ENCODE data around the gene SLC35G2. TPM values are rescaled to one million over a fixed set of nuclear protein-coding genes. Genes with fewer than 3 reads are reported as not detected.

The SLC35G2 gene
- total and polyA plus RNA-seq, 2 donors (not counting 3 experiments of a cell fraction or from before 2014, with no cell fraction given), result 19.4 to 23.9 TPM

GRCh38 chr3:136836511-136837156 lies 17.7 kb downstream of the SLC35G2 start:
- Histone ChIP-seq H3K4me2 (ENCODE audit: insufficient read depth, low read length) (no peak overlapping the region), H3K9ac (replicated peaks; ENCODE audit: extremely low read depth, insufficient read depth, low read length) (no peak overlapping the region), H3K27ac (ENCODE audit: insufficient read depth, low read depth, low read length) (peak overlapping the region; percentile 7), H3K79me2 (ENCODE audit: control insufficient read depth, insufficient read depth, low read length) (peaks cover 59% of the 10 kb centered on the region), H3K4me1 (ENCODE audit: control insufficient read depth, extremely low read depth, insufficient read depth, low read length) (peaks cover 54% of the 10 kb centered on the region), H4K20me1 (replicated peaks; ENCODE audit: control insufficient read depth, extremely low read depth, insufficient read depth, low read length) (peaks cover 2% of the 10 kb centered on the region), H3K4me3 (replicated peaks in 1 of 3; ENCODE audit: insufficient read depth in 1 of 3, low read depth in 1 of 3, low read length in 3 of 3) (no peak overlapping the region), H3K27me3 (ENCODE audit: control insufficient read depth in 2 of 2, insufficient read depth in 2 of 2, low read length in 2 of 2) (no peaks in the 10 kb centered on the region), H3K9me1 (replicated peaks; ENCODE audit: control insufficient read depth, extremely low read depth, insufficient read depth, low read length) (no peaks in the 10 kb centered on the region), H3K36me3 (ENCODE audit: control insufficient read depth in 2 of 2, extremely low read depth in 1 of 2, insufficient read depth in 2 of 2, low read length in 2 of 2) (no peaks in the 10 kb centered on the region), H3K9me3 (replicated peaks; ENCODE audit: control insufficient read depth, insufficient read depth, low read length) (no peaks in the 10 kb centered on the region), H2AFZ (ENCODE audit: low read depth, low read length) (no peak overlapping the region)
- intact Hi-C loops (cut with micrococcal nuclease) (loop anchor here (5.0 kb wide), 1 partner anchor 639 kb away; the partner anchor contains the start of gene MSL2), dilution Hi-C loops (cut with MboI; ENCODE audit: extremely low pct_ligation_motif_present, low sequenced_read_pairs) (no loop called here)
- no peak for DNase-seq (ENCODE audit: low read depth, low spot score)
- FAIRE-seq, result no peak
- BruUV-seq (replicated peaks), result no TSS peak
- CTCF ChIA-PET, result interaction anchor here (0.5 to 2.4 kb wide), 4 partner anchors 18 to 36 kb away, joined by 3 to 10 read pairs (median 4); partner anchors contain the start of genes NCK1 and SLC35G2
- POLR2A ChIA-PET, result no interaction called here
- TF ChIP-seq CTCF (IDR thresholded peaks at IDR 0.05; ENCODE audit: extremely low read depth in 1 of 2, insufficient read depth in 1 of 2, low read depth in 1 of 2, low read length in 2 of 2), result no peak
- TF ChIP-seq EZH2 (IDR thresholded peaks at IDR 0.05; ENCODE audit: borderline replicate concordance, low read depth, low read length, severe bottlenecking), result no peak
- no peak for TF ChIP-seq POLR2AphosphoS5 (IDR thresholded peaks at IDR 0.05; ENCODE audit: insufficient read depth, low read depth, low read length)
- no peak for TF ChIP-seq GATA2 (IDR thresholded peaks at IDR 0.05; ENCODE audit: insufficient read depth, insufficient read length, low read depth, low read length)
- no peak for TF ChIP-seq JUN (IDR thresholded peaks at IDR 0.05; ENCODE audit: borderline replicate concordance, insufficient read depth, insufficient read length, low read depth)
- TF ChIP-seq MYC (IDR thresholded peaks at IDR 0.05; ENCODE audit: low read depth, low read length), result no peak
- TF ChIP-seq MAX (IDR thresholded peaks at IDR 0.05; ENCODE audit: insufficient read depth, insufficient read length), result no peak
- no peak for TF ChIP-seq FOS (IDR thresholded peaks at IDR 0.05; ENCODE audit: borderline replicate concordance, insufficient read depth, low read length)
- no peak for TF ChIP-seq POLR2A (IDR thresholded peaks at IDR 0.05; ENCODE audit: low read depth, low read length)

Data from endothelial cell of umbilical vein (primary cell).